Stimulated activated CD8-positive, alpha-beta memory T cell treated with anti-CD3 and anti-CD28 coated beads, Interleukin-15, amount 100 ng/mL, for 1 hour (primary cell): ENCODE measurements around the gene OBSL1.

ENCODE experiments used
- DNase-seq: peaks from one replicate; pipeline ENCODE4 v3.0.0-alpha.2; 2020; ENCODE audit warnings: low read depth

OBSL1 gene

GRCh38 chr2:219511547-219512325, 59.6 kb downstream of the OBSL1 start:
- no peak for DNase-seq

- no peak for DNase-seq
Measured at GRCh38 chr2:219510512-219511135, 60.7 kb downstream of the OBSL1 start.

- DNase-seq: peak; percentile 18
Measured at GRCh38 chr2:219509780-219510511, 61.4 kb downstream of the OBSL1 start.

- DNase-seq: no peak
Measured at GRCh38 chr2:219508971-219509779, 62.2 kb downstream of the OBSL1 start.

- DNase-seq: no peak
Measured at GRCh38 chr2:219508444-219508734, 63.0 kb downstream of the OBSL1 start.

- DNase-seq: no peak
Measured at GRCh38 chr2:219507581-219508443, 63.5 kb downstream of the OBSL1 start.

- DNase-seq: no peak
Measured at GRCh38 chr2:219506802-219507526, 64.4 kb downstream of the OBSL1 start.

- no peak for DNase-seq
Measured at GRCh38 chr2:219506153-219506801, 65.1 kb downstream of the OBSL1 start.

GRCh38 chr2:219505585-219505984, 65.8 kb downstream of the OBSL1 start:
- DNase-seq: no peak

GRCh38 chr2:219502618-219503017, 68.7 kb downstream of the OBSL1 start:
- no peak for DNase-seq

- DNase-seq: no peak
Measured at GRCh38 chr2:219501849-219502248, 69.5 kb downstream of the OBSL1 start.
